Astrocyte (in vitro differentiated cells and primary cell): ENCODE data around the gene LMNA. TPM values are rescaled to one million over a fixed set of nuclear protein-coding genes. Genes with fewer than 3 reads are reported as not detected.

ENCODE experiments used
- DNase-seq: peaks from one replicate; pipeline ENCODE4 v3.0.0-alpha.2; 2010; ENCODE audit warnings: low read depth
- FAIRE-seq: peaks from 2 replicates; lab custom pipeline; 2011; peaks lifted over from hg19 to GRCh38; lab: Jason Lieb, UNC
- H2AFZ ChIP-seq: 2 replicates; pipeline ENCODE4 v1.6.0; 2012; ENCODE audit warnings: low read depth, low read length, inconsistent platforms
- H3K27ac ChIP-seq: 2 replicates; pipeline ENCODE4 v1.5.1; 2011; ENCODE audit warnings: low read depth, low read length, inconsistent platforms
- H3K27me3 ChIP-seq: 2 replicates; pipeline ENCODE4 v1.6.0; 2011; ENCODE audit warnings: low read length, inconsistent platforms; ENCODE audit not compliant: insufficient read depth
- H3K36me3 ChIP-seq: 2 replicates; pipeline ENCODE4 v1.5.1; 2011; ENCODE audit warnings: low read length, inconsistent platforms; ENCODE audit not compliant: insufficient read depth
- H3K4me1 ChIP-seq: 2 replicates; pipeline ENCODE4 v1.5.1; 2011; ENCODE audit warnings: low read length, inconsistent platforms; ENCODE audit not compliant: insufficient read depth
- H3K4me2 ChIP-seq: 2 replicates; pipeline ENCODE4 v1.6.0; 2012; ENCODE audit warnings: low read length, inconsistent platforms
- H3K4me3 ChIP-seq: 2 replicates; pipeline ENCODE4 v1.5.1; 2011; ENCODE audit warnings: low read depth, mild to moderate bottlenecking, low read length, inconsistent platforms; ENCODE audit not compliant: insufficient read depth
- H3K79me2 ChIP-seq: 2 replicates; pipeline ENCODE4 v1.6.0; 2012; ENCODE audit warnings: mild to moderate bottlenecking, low read length, inconsistent platforms; ENCODE audit not compliant: insufficient read depth
- H3K9ac ChIP-seq: 2 replicates; pipeline ENCODE4 v1.6.0; 2012; ENCODE audit warnings: mild to moderate bottlenecking, low read length, inconsistent platforms
- H3K9me3 ChIP-seq: 2 replicates; pipeline ENCODE4 v1.5.1; 2012; ENCODE audit warnings: low read depth, mild to moderate bottlenecking, low read length, inconsistent platforms; ENCODE audit not compliant: insufficient read depth
- H4K20me1 ChIP-seq: 2 replicates; pipeline ENCODE4 v1.6.0; 2012; ENCODE audit warnings: low read length, inconsistent platforms; ENCODE audit not compliant: insufficient read depth
- H3K27ac Mint-ChIP-seq: one replicate; pipeline ENCODE4 v1.8.0; 2021; ENCODE audit warnings: mild to moderate bottlenecking, mixed read lengths; ENCODE audit not compliant: unreplicated experiment
- H3K27me3 Mint-ChIP-seq: one replicate; pipeline ENCODE4 v1.8.0; 2021; ENCODE audit warnings: low read depth, mixed read lengths; ENCODE audit not compliant: unreplicated experiment
- H3K36me3 Mint-ChIP-seq: one replicate; pipeline ENCODE4 v1.8.0; 2021; ENCODE audit warnings: low read depth, mixed read lengths; ENCODE audit not compliant: unreplicated experiment
- H3K4me1 Mint-ChIP-seq: one replicate; pipeline ENCODE4 v1.8.0; 2021; ENCODE audit warnings: low read depth, mixed read lengths; ENCODE audit not compliant: unreplicated experiment
- H3K4me3 Mint-ChIP-seq: one replicate; pipeline ENCODE4 v1.8.0; 2021; ENCODE audit warnings: mild to moderate bottlenecking, moderate library complexity, mixed read lengths; ENCODE audit not compliant: unreplicated experiment
- H3K9me3 Mint-ChIP-seq: one replicate; pipeline ENCODE4 v1.8.0; 2021; ENCODE audit warnings: mild to moderate bottlenecking, mixed read lengths; ENCODE audit not compliant: unreplicated experiment
- CTCF ChIP-seq: IDR thresholded peaks from 2 replicates; pipeline ENCODE4 v1.5.1; 2011; ENCODE audit warnings: low read depth, mild to moderate bottlenecking, inconsistent platforms, low read length, moderate library complexity; ENCODE audit not compliant: insufficient read depth
- EZH2 ChIP-seq: IDR thresholded peaks from 2 replicates; pipeline ENCODE4 v1.6.1; 2012; ENCODE audit warnings: mild to moderate bottlenecking, low read length, inconsistent platforms; ENCODE audit not compliant: insufficient read depth
- total RNA-seq: library from RNA; stranded (reverse); gene quantifications from 2 replicates; pipeline ENCODE4 v1.2.1, GENCODE V29; 2021

LMNA gene
- total RNA-seq, 1 donor from 2014 or later, result 464 TPM

- Histone ChIP-seq H3K4me2 (no peak overlapping the region), H3K79me2 (no peaks in the 10 kb centered on the region), H3K27me3 (peaks cover 14% of the 10 kb centered on the region), H3K9me3 (no peaks in the 10 kb centered on the region), H3K9ac (no peak overlapping the region), H3K4me1 (peaks cover 3% of the 10 kb centered on the region), H3K36me3 (no peaks in the 10 kb centered on the region), H3K27ac (no peak overlapping the region), H3K4me3 (no peak overlapping the region), H2AFZ (no peak overlapping the region), H4K20me1 (no peaks in the 10 kb centered on the region)
- no peaks in the 10 kb centered on the region for H3K9me3 Mint-ChIP-seq
- H3K27me3 Mint-ChIP-seq, result peaks cover 31% of the 10 kb centered on the region
- H3K4me3 Mint-ChIP-seq, result no peak overlapping the region
- DNase-seq, result no peak
- H3K36me3 Mint-ChIP-seq, result no peaks in the 10 kb centered on the region
- no peak for TF ChIP-seq EZH2
- TF ChIP-seq CTCF, result no peak
- no peak for FAIRE-seq
- H3K27ac Mint-ChIP-seq, result peak overlapping the region; percentile 41
- H3K4me1 Mint-ChIP-seq, result peaks cover 5% of the 10 kb centered on the region
These were observed 39.8 kb downstream of the LMNA start for GRCh38 chr1:156154317-156154749.

GRCh38 chr1:156155756-156156510 is 41.4 kb downstream of the LMNA start:
- Histone ChIP-seq H3K79me2 (no peaks in the 10 kb centered on the region), H4K20me1 (no peaks in the 10 kb centered on the region), H3K4me1 (peaks cover 11% of the 10 kb centered on the region), H3K36me3 (no peaks in the 10 kb centered on the region), H3K9ac (no peak overlapping the region), H3K27me3 (peaks cover 3% of the 10 kb centered on the region), H3K4me2 (no peak overlapping the region), H3K9me3 (no peaks in the 10 kb centered on the region), H2AFZ (peak overlapping the region; percentile 15), H3K4me3 (no peak overlapping the region), H3K27ac (no peak overlapping the region)
- DNase-seq, result no peak
- Mint-ChIP-seq H3K27me3 (peaks cover 24% of the 10 kb centered on the region), H3K4me3 (no peak overlapping the region), H3K4me1 (peaks cover 5% of the 10 kb centered on the region), H3K27ac (no peak overlapping the region), H3K9me3 (no peaks in the 10 kb centered on the region), H3K36me3 (no peaks in the 10 kb centered on the region)
- no peak for TF ChIP-seq EZH2
- TF ChIP-seq CTCF, result no peak
- no peak for FAIRE-seq

- FAIRE-seq, result no peak
- no peak overlapping the region for H3K27ac ChIP-seq
- no peak for TF ChIP-seq CTCF
- no peak for TF ChIP-seq EZH2
- no peak overlapping the region for H3K4me2 ChIP-seq
- Mint-ChIP-seq H3K4me1 (peaks cover 5% of the 10 kb centered on the region), H3K36me3 (no peaks in the 10 kb centered on the region), H3K27ac (no peak overlapping the region), H3K4me3 (no peak overlapping the region), H3K27me3 (peaks cover 20% of the 10 kb centered on the region), H3K9me3 (no peaks in the 10 kb centered on the region)
- peaks cover 11% of the 10 kb centered on the region for H3K4me1 ChIP-seq
- no peaks in the 10 kb centered on the region for H3K79me2 ChIP-seq
- no peaks in the 10 kb centered on the region for H4K20me1 ChIP-seq
- H3K9me3 ChIP-seq, result no peaks in the 10 kb centered on the region
- H3K27me3 ChIP-seq, result peaks cover 3% of the 10 kb centered on the region
- DNase-seq, result no peak
- no peak overlapping the region for H3K9ac ChIP-seq
- H3K4me3 ChIP-seq, result no peak overlapping the region
- H3K36me3 ChIP-seq, result no peaks in the 10 kb centered on the region
- H2AFZ ChIP-seq, result no peak overlapping the region
These were observed 43.0 kb downstream of the LMNA start for GRCh38 chr1:156157506-156157905.
